Suppressor macrophage treated with lipopolysaccharide for 1 hour (primary cell): ENCODE data around the gene BCL2L1.

Source experiments
- DNase-seq, 3 donors: peaks; one replicate each; pipeline ENCODE4 v3.0.0-alpha.2; 2020 to 2022

Gene BCL2L1

GRCh38 chr20:31723319-31724078 lies 831 bp upstream of the BCL2L1 start:
- DNase-seq = peak; percentile 97 to 99 (median 97)

- peak in 2 of 3 donors; percentile 44 to 54 for DNase-seq
Observed at GRCh38 chr20:31723069-31723318, 326 bp upstream of the BCL2L1 start.

- no peak for DNase-seq
Observed at GRCh38 chr20:31721408-31722256, 1.0 kb downstream of the BCL2L1 start.

- no peak for DNase-seq
Observed at GRCh38 chr20:31720486-31721407, 1.9 kb downstream of the BCL2L1 start.

GRCh38 chr20:31719644-31720485 lies 2.8 kb downstream of the BCL2L1 start:
- DNase-seq = no peak

GRCh38 chr20:31718952-31719643 lies 3.6 kb downstream of the BCL2L1 start:
- DNase-seq = peak in 1 of 3 donors; percentile 32

GRCh38 chr20:31717478-31718201 lies 5.0 kb downstream of the BCL2L1 start:
- peak; percentile 79 to 93 (median 85) for DNase-seq

- no peak for DNase-seq
Observed at GRCh38 chr20:31716818-31717477, 5.7 kb downstream of the BCL2L1 start.

GRCh38 chr20:31716351-31716750 lies 6.3 kb downstream of the BCL2L1 start:
- no peak for DNase-seq

GRCh38 chr20:31715766-31716165 lies 6.9 kb downstream of the BCL2L1 start:
- DNase-seq = no peak

GRCh38 chr20:31713312-31714273 lies 9.1 kb downstream of the BCL2L1 start:
- no peak for DNase-seq

- peak; percentile 49 to 61 (median 57) for DNase-seq
Observed at GRCh38 chr20:31712564-31713311, 9.9 kb downstream of the BCL2L1 start.

GRCh38 chr20:31712112-31712553 lies 10.5 kb downstream of the BCL2L1 start:
- DNase-seq = no peak

GRCh38 chr20:31711179-31712111 lies 11.2 kb downstream of the BCL2L1 start:
- no peak for DNase-seq

- DNase-seq = no peak
Observed at GRCh38 chr20:31710423-31711108, 12.1 kb downstream of the BCL2L1 start.

GRCh38 chr20:31709939-31710338 lies 12.7 kb downstream of the BCL2L1 start:
- DNase-seq = no peak
